Activated CD4-positive, alpha-beta T cell treated with anti-CD3 and anti-CD28 coated beads, Interleukin-2, amount 10 ng/mL, durations not matched to agents 24 days and 14 days (primary cell): ENCODE data around the gene INPP4B. TPM values are rescaled to one million over a fixed set of nuclear protein-coding genes. Genes with fewer than 3 reads are reported as not detected.
"Not testable (repeated sequence)": the region's sequence is repeated elsewhere in the genome, so short reads cannot be mapped to it uniquely, and the experiment has no call there.

Source experiments
- DNase-seq: peaks from one replicate; pipeline ENCODE4 v3.0.0; 2022
- H3K27ac Mint-ChIP-seq: one replicate; pipeline ENCODE4 v1.8.0; 2022; ENCODE audit warnings: mild to moderate bottlenecking, mixed read lengths
- H3K27me3 Mint-ChIP-seq: one replicate; pipeline ENCODE4 v1.8.0; 2022; ENCODE audit warnings: mixed read lengths
- H3K36me3 Mint-ChIP-seq: one replicate; pipeline ENCODE4 v1.8.0; 2022; ENCODE audit warnings: low read depth, mild to moderate bottlenecking, mixed read lengths
- H3K4me1 Mint-ChIP-seq: one replicate; pipeline ENCODE4 v1.8.0; 2021; ENCODE audit warnings: mixed read lengths
- H3K4me3 Mint-ChIP-seq: one replicate; pipeline ENCODE4 v1.8.0; 2022; ENCODE audit warnings: mild to moderate bottlenecking, moderate library complexity, mixed read lengths
- H3K9me3 Mint-ChIP-seq: one replicate; pipeline ENCODE4 v1.8.0; 2021; ENCODE audit warnings: mixed read lengths
- intact Hi-C: fragments of 100-400 bp; cut with micrococcal nuclease; formaldehyde crosslinking; loops from one replicate; pipeline ENCODE4 v1.15.1; 2023
- total RNA-seq: library from RNA; stranded (reverse); gene quantifications from 2 replicates; pipeline ENCODE4 v1.2.3, GENCODE V29; 2022

The INPP4B gene
- total RNA-seq, 1 donor from 2014 or later: 42.5 TPM

DNA sequence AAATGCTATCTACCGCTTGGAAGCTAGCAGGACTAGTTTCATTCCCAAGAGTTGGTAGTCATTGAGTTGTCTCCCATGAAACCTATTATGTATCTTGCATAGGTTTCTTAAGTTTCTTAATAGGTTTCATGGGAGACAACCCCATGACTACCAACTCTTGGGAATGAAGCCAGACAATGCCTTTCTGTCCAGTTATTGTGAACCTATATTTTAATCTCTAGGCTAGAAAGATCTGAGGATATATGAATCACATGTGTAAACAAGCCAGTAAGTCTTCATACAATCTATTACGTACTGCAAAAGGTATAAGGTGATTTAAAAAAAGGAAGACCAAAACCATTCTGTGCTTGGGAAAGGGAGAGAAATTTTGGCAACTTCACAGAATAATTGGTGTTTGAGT is 162.6 kb downstream of the INPP4B start:
- H3K9me3 Mint-ChIP-seq: peaks cover 25% of the 10 kb centered on the region
- no peak overlapping the region for H3K4me3 Mint-ChIP-seq
- peaks cover 2% of the 10 kb centered on the region for H3K4me1 Mint-ChIP-seq
- intact Hi-C loops: no loop called here
- peaks cover 6% of the 10 kb centered on the region for H3K36me3 Mint-ChIP-seq
- DNase-seq: no peak
- no peaks in the 10 kb centered on the region for H3K27me3 Mint-ChIP-seq
- no peak overlapping the region for H3K27ac Mint-ChIP-seq

DNA sequence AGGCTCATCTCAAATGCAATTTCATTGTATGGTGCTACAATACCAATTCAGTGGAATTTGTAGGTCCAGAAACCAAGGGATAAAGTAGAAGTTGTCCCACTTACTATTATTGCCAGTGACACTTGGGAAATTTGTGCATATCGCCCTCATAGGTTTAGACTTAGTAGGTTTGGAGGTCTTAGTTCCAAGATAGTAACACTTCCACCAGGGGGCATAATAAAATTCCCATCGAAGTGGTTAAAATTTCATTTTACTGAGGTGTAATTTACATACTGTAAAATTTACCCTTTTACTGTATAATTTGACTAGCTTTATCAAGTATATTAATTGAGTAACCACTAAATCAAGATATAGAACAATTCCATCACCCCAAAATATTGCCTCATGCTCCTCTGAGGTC is 174.6 kb downstream of the INPP4B start:
- Mint-ChIP-seq H3K9me3 (peaks cover 47% of the 10 kb centered on the region), H3K4me3 (no peak overlapping the region), H3K27ac (no peak overlapping the region), H3K27me3 (no peaks in the 10 kb centered on the region), H3K4me1 (no peaks in the 10 kb centered on the region), H3K36me3 (peaks cover 41% of the 10 kb centered on the region)
- no peak for DNase-seq
- intact Hi-C loops: no loop called here

- DNase-seq: no peak
- Mint-ChIP-seq H3K4me1 (no peaks in the 10 kb centered on the region), H3K27me3 (no peaks in the 10 kb centered on the region), H3K4me3 (no peak overlapping the region), H3K9me3 (peaks cover 24% of the 10 kb centered on the region), H3K36me3 (peaks cover 42% of the 10 kb centered on the region), H3K27ac (no peak overlapping the region)
- intact Hi-C loops: no loop called here
Observed at GRCh38 chr4:142663828-142664227, 182.3 kb downstream of the INPP4B start.

DNA sequence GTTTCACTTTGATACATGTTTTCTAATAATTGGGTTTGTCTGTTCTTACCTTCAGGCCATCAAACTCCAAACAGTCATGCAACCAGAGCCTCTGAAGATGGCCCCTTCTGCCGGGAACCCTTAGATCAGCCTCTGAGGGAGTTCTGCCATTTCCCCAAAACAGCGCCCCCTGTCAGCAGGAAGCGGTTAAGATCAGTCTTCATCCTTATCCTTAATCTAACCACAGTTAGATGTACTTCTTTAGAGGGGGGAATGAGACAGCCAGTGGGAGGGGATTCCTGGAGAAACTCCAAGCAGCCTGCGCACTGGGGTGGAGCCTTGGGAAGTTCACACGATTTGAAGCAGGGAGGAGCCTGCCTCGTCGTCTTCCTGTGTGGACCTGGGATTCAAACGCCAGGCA is 185.4 kb downstream of the INPP4B start:
- no peak for DNase-seq
- no peaks in the 10 kb centered on the region for H3K4me1 Mint-ChIP-seq
- peaks cover 39% of the 10 kb centered on the region for H3K36me3 Mint-ChIP-seq
- peaks cover 7% of the 10 kb centered on the region for H3K9me3 Mint-ChIP-seq
- no peaks in the 10 kb centered on the region for H3K27me3 Mint-ChIP-seq
- intact Hi-C loops: no loop called here
- H3K4me3 Mint-ChIP-seq: no peak overlapping the region
- H3K27ac Mint-ChIP-seq: no peak overlapping the region

- H3K36me3 Mint-ChIP-seq: peaks cover 41% of the 10 kb centered on the region
- peaks cover 16% of the 10 kb centered on the region for H3K9me3 Mint-ChIP-seq
- no peak overlapping the region for H3K4me3 Mint-ChIP-seq
- intact Hi-C loops: no loop called here
- H3K27me3 Mint-ChIP-seq: no peaks in the 10 kb centered on the region
- no peak overlapping the region for H3K27ac Mint-ChIP-seq
- H3K4me1 Mint-ChIP-seq: no peaks in the 10 kb centered on the region
- DNase-seq: peak; percentile 77
Observed at GRCh38 chr4:142656178-142656577, 189.9 kb downstream of the INPP4B start.

- no peak for DNase-seq
- Mint-ChIP-seq H3K4me3 (no peak overlapping the region), H3K9me3 (peaks cover 34% of the 10 kb centered on the region), H3K27me3 (no peaks in the 10 kb centered on the region), H3K4me1 (peaks cover 11% of the 10 kb centered on the region), H3K27ac (no peak overlapping the region), H3K36me3 (peaks cover 48% of the 10 kb centered on the region)
- intact Hi-C loops: no loop called here
Observed at GRCh38 chr4:142648378-142648777, 197.7 kb downstream of the INPP4B start.

GRCh38 chr4:142645475-142646108 is 200.5 kb downstream of the INPP4B start:
- Mint-ChIP-seq H3K27me3 (no peaks in the 10 kb centered on the region), H3K27ac (peak overlapping the region; percentile 78), H3K36me3 (peaks cover 44% of the 10 kb centered on the region), H3K4me3 (peak overlapping the region; percentile 61), H3K4me1 (peaks cover 11% of the 10 kb centered on the region), H3K9me3 (peaks cover 28% of the 10 kb centered on the region)
- intact Hi-C loops: no loop called here
- DNase-seq: peak; percentile 63

- H3K4me3 Mint-ChIP-seq, intact Hi-C loops, DNase-seq, H3K27ac Mint-ChIP-seq, H3K27me3 Mint-ChIP-seq: not testable (repeated sequence)
- peaks cover 24% of the 10 kb centered on the region for H3K9me3 Mint-ChIP-seq
- peaks cover 36% of the 10 kb centered on the region for H3K36me3 Mint-ChIP-seq
- peaks cover 11% of the 10 kb centered on the region for H3K4me1 Mint-ChIP-seq
Observed at GRCh38 chr4:142644628-142645027, 201.5 kb downstream of the INPP4B start.

DNA sequence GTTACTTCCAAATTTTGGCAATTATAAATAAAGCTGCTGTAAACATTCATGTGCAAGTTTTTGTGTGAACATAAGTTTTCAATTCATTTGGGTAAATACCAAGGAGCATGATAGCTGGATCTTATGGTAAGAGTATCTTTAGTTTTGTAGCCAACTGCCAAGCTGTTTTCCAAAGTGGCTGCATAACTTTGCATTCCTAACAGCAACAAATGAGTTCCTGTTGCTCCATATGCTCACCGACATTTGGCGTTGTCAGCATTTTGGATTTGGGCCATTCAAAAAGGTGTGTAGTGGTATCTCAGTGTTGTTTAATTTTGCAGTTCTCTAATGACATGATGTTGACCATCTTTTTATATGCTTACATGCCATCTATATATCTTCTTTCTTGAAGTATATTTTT is 208.5 kb downstream of the INPP4B start:
- DNase-seq: no peak

DNA sequence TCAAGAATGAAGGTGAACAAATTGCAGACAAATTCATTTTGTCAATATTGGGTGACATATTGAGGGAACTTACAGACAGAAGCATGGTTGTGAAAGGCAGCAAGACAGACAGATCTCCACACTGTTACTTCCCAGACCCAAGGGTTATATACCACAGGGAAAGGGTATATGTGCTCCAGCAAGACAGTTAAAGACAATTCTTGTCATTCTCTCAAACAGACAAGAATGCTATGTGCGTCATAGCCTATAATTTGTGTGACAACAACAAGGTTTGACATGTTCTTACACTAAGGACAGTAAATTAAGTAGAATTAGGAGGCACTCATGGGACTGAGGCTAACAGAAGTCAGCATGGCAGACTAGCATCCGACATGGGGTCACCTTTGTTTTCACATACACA is 214.3 kb downstream of the INPP4B start:
- Mint-ChIP-seq H3K4me1 (no peaks in the 10 kb centered on the region), H3K9me3 (peaks cover 17% of the 10 kb centered on the region), H3K4me3 (no peak overlapping the region), H3K36me3 (peaks cover 24% of the 10 kb centered on the region), H3K27me3 (no peaks in the 10 kb centered on the region), H3K27ac (no peak overlapping the region)
- DNase-seq: no peak
- intact Hi-C loops: no loop called here

More for the DNA sequence above, 208.5 kb downstream of the INPP4B start:
- H3K4me1 Mint-ChIP-seq: no peaks in the 10 kb centered on the region
- intact Hi-C loops: no loop called here
- no peak overlapping the region for H3K27ac Mint-ChIP-seq
- H3K9me3 Mint-ChIP-seq: peaks cover 20% of the 10 kb centered on the region
- no peaks in the 10 kb centered on the region for H3K27me3 Mint-ChIP-seq
- H3K36me3 Mint-ChIP-seq: peaks cover 12% of the 10 kb centered on the region
- no peak overlapping the region for H3K4me3 Mint-ChIP-seq

DNA sequence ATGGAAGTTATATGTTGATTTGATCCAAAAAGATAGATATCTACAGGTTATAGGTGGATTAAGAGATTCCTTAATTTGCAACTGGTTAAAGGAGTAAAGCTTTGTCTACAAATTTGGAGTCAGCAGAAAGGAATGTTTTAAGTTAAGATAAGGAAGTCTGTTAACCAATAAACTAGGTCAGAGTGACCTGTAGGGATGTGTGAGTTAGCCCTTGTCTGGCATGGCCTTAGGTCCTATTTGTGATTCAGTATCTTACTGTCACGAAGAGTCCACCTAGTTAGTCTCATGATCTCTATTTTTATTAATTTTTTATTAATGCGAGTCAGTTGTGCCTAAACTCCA is 230.8 kb downstream of the INPP4B start:
- H3K9me3 Mint-ChIP-seq: peaks cover 18% of the 10 kb centered on the region

GRCh38 chr4:142614621-142615323 is 231.3 kb downstream of the INPP4B start:
- Mint-ChIP-seq H3K27ac (no peak overlapping the region), H3K4me3 (no peak overlapping the region), H3K4me1 (peaks cover 6% of the 10 kb centered on the region), H3K36me3 (peaks cover 46% of the 10 kb centered on the region), H3K9me3 (peaks cover 16% of the 10 kb centered on the region), H3K27me3 (no peaks in the 10 kb centered on the region)
- intact Hi-C loops: no loop called here
- DNase-seq: no peak

More for the DNA sequence above, 230.8 kb downstream of the INPP4B start:
- no peak for DNase-seq
- intact Hi-C loops: no loop called here
- peaks cover 6% of the 10 kb centered on the region for H3K4me1 Mint-ChIP-seq
- no peak overlapping the region for H3K27ac Mint-ChIP-seq
- H3K36me3 Mint-ChIP-seq: peaks cover 48% of the 10 kb centered on the region
- H3K4me3 Mint-ChIP-seq: no peak overlapping the region
- H3K27me3 Mint-ChIP-seq: no peaks in the 10 kb centered on the region

DNA sequence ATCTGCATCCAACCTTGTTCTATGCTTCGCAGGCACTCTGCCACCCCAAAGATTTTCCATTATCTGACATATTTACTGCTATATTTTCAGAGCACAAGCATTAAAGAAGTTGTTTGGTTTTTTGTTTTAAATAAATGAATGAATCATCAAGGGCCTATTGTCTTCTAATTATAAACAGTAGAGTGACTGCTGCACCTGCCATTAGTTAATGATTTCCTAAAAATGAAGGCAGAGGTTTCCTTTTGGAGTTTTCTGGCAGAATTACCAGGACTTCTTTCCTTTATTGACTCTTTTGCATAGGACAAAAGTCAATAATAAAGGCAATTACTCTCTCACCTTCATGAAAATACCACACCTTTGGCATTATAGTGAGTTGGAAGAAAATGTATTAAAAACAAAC is 238.1 kb downstream of the INPP4B start:
- Mint-ChIP-seq H3K27ac (no peak overlapping the region), H3K27me3 (no peaks in the 10 kb centered on the region), H3K9me3 (peaks cover 28% of the 10 kb centered on the region), H3K4me3 (no peak overlapping the region), H3K36me3 (peaks cover 42% of the 10 kb centered on the region), H3K4me1 (no peaks in the 10 kb centered on the region)
- intact Hi-C loops: no loop called here
- no peak for DNase-seq

GRCh38 chr4:142600952-142601351 is 245.1 kb downstream of the INPP4B start:
- Mint-ChIP-seq H3K27me3 (no peaks in the 10 kb centered on the region), H3K4me1 (peaks cover 5% of the 10 kb centered on the region), H3K36me3 (peaks cover 66% of the 10 kb centered on the region), H3K4me3 (no peak overlapping the region), H3K9me3 (peaks cover 32% of the 10 kb centered on the region), H3K27ac (no peak overlapping the region)
- no peak for DNase-seq
- intact Hi-C loops: no loop called here

DNA sequence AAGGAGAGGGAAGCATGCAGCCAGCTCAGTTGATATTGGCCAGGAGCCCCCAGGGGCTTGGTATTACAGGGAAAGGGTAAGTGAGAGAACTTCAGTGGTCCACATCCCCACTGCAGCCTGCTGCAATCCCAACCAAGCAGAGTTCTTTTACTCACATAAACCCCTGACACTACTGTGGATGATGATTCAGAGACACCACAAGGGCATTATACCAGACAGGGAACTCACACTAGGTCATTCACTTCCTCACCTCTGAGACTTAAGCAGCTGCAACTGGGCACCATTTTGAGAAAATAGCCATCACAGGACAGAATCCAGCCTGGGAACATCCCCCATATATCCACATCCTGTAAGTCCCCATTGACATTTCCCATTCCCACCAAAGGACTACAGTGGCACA is 248.0 kb downstream of the INPP4B start:
- H3K9me3 Mint-ChIP-seq: peaks cover 27% of the 10 kb centered on the region
- intact Hi-C loops: no loop called here
- H3K36me3 Mint-ChIP-seq: peaks cover 60% of the 10 kb centered on the region
- no peaks in the 10 kb centered on the region for H3K27me3 Mint-ChIP-seq
- H3K27ac Mint-ChIP-seq: no peak overlapping the region
- peaks cover 9% of the 10 kb centered on the region for H3K4me1 Mint-ChIP-seq
- no peak for DNase-seq
- H3K4me3 Mint-ChIP-seq: no peak overlapping the region
